Myocyte (in vitro differentiated cells): Measurements from ENCODE around the gene TXNRD1. TPM values are rescaled to one million over a fixed set of nuclear protein-coding genes. Genes with fewer than 3 reads are reported as not detected.
"Not testable (repeated sequence)": the region's sequence is repeated elsewhere in the genome, so short reads cannot be mapped to it uniquely, and the experiment has no call there.

Experiments
- DNase-seq: peaks from one replicate; pipeline ENCODE4 v3.0.0-alpha.2; 2012; ENCODE audit warnings: low read depth
- total RNA-seq: library from RNA; depleted of rRNA; stranded (reverse); fragments of >200 nt; gene quantifications from 2 replicates; pipeline ENCODE4 v1.2.3, GENCODE V29; 2014

The TXNRD1 gene
- total RNA-seq, 1 donor from 2014 or later = 185 TPM

DNA sequence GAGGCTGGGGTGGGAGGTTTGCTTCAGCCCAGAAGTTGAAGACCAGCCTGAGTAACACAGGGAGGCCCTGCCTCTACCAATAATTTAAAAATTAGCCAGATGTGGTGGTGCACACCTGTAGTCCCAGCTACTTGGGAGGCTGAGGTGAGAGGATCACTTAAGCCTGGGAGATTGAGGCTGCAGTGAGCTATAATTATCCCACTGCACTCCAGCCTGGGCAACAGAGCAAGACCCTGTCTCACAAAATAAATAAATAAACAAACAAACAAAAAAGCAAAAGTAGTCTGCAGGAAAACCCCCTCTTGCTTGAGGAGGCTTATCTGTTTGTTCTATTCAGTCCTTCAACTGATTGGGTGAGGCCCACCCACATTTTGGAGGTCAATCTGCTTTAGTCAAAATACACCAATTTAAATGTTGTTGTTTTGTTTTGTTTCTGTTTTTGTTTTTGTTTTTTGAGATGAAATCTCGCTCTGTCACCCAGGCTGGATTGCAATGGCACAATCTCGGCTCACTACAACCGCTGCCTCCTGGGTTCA, 24.9 kb upstream of the TXNRD1 start:
- DNase-seq = no peak

GRCh38 chr12:104197264-104197663, 18.3 kb upstream of the TXNRD1 start:
- no peak for DNase-seq

DNA sequence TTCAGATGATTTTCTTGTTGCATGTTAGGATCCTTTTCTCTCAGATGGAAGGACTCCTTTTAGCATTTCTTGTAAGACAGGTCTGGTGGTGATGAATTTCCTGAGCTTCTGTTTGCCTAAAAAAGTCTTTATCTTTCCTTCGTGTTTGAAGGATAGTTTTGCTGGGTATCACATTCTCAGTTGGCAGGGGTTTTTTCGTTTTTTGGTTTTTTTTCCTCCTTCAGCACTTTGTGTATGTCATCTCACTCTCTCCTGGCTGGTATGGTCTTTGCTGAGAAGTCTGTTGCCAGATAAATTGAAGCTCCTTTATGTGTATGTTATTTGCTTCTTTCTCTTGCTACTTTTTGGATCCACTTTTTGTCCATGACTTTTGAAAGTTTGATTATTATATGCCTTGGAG, 15.6 kb upstream of the TXNRD1 start:
- no peak for DNase-seq

DNA sequence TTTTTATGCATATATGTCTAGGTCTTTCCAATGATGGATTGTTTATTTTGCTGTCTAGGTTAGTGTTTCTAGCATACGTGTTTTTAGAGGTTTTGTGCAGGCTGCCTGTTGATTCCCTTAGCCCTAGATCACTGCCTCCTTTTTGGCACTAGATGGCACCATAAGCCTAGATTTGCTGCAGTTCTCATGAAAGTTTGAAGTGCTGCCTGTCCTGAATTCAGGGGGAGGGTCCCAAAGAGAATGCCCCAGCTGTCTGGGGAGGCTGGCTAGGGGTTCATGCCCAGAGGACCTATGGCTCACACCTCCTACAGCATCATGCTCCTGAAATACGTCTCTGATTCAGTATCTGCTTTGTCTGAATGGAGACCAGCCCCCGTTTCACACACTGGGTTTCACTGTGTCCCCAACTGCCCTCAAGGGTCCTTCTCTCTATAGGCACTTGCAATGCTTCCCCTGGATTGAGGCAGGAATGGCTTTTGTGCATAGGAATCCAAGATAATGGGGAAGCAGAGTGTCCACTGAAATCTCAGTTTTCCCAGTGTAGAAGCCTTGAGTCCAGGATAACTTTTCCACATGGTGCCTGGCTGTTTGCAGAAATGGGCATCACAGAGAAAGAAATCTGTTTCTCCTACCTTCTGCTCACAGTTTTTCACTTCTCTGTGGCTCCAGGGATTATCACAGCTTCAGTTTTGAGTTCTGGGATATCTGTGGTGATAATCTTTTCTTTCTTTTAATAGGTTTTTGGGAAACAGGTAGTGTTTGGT, 14.2 kb upstream of the TXNRD1 start:
- peak; percentile 71 for DNase-seq

DNA sequence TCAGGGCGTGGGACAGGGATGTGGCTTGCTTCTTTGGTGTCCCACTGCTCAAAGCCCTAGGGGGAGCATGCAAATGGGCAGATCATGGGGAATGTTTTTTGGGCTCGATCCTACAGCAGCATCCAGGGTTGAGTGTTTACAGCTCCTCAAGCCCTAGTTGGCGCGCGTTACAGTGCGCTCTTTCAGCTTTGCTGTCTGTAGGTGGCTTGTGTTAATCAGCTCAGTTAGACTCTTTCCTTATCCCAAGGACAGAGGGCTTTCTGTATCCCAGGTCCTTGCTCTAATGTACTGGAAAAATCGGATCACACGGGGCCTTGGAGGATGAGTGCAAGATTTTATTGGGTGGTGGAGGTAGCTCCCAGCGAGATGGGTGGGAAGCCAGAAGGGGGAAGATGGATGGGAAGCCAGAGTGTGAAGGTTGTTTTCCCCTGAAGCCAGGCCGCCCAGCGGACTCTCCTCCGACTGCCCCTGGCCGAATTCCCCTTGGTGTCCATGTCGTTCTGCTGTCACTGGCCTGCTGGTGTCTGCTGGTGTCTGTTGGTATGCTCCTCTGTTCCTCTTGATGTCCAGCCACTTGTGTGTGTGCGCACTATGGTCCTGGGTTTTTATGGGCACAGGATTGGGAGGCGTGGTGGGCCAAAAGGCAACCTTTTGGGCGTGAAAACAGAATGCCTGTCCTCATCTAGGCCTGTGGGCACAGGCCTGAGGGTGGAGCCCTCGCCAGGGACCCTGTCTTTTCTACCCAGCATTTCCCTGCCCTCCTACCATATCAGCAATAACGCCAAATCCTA, 10.7 kb upstream of the TXNRD1 start:
- DNase-seq = no peak

DNA sequence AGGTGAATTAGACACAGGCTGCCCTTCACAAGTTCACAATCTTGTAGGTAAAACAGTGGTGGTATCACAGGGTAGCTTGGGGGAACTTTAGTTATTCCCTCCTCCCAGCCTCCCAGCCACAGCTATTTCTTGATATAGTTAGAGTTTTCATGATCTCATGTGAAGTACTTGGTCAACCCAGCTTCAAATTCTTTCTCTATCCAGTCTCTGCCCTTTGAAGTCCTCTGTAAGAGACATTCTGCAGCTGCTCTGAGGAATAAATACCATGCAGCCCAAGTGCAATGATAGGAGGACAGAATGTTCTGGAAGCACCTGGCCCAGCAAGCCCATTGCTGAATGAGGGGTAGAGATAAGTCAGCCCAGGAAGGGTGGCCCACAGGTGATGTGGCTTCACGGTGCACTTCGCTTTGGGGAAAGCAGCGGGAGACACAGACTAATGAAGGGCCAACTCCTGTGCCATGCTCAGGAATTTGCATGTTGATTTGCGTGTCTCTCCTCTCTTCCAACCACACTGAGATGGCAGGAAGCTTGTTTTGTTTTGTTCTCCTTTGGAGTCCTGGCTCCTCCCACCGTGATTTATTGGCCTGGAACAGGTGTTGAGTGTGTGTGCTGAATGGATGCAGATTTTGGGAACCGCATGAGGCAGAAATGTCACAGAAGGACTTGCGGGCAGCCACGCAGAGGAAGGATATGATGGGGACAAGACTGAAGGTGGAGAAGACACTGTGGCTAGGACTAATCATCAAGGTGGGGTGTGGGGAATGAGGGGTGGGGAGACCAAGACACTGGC, 8.0 kb upstream of the TXNRD1 start:
- peak; percentile 63 for DNase-seq

DNA sequence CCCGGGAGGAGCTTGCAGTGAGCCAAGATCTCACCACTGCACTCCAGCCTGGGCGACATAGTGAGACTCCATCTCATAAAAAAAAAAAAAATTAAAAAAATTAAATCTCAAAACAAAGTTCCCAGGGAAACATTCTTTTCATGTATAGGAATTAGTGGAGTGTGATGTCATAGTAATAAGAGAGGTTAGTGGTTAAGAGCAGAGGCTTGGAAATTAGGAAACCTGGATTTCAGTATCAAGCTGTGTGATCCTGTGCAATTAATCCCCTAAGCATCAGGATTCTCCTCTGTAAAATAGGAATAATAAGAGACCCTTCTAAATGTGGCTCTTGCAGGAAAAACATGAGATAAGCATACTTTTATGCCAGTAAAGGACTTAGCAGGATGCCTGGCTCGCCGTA, 3.1 kb upstream of the TXNRD1 start:
- DNase-seq = no peak

- peak; percentile 60 for DNase-seq
These were observed 1.6 kb upstream of the TXNRD1 start for GRCh38 chr12:104213952-104214351.

DNA sequence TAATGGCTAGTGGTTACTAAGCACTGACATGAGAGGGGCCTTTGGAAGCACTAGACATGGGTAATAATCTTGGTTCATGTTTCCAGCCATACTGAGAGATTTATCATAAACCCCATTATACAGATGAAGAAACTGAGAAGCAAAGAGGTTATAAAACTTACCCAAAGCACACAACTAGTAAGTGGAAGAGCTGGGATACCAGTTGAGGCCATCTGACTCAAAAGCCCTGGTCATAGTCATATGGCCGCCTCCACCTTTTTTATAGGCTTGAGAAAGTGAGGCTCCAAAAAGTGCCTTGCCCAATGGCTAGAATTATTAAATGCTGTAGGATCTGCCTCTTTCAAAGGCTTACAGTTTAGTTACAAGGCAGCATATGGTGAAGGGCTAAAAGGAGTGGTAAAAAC, 944 bp downstream of the TXNRD1 start:
- DNase-seq = no peak

GRCh38 chr12:104218506-104218905, 2.9 kb downstream of the TXNRD1 start:
- DNase-seq = not testable (repeated sequence)

DNA sequence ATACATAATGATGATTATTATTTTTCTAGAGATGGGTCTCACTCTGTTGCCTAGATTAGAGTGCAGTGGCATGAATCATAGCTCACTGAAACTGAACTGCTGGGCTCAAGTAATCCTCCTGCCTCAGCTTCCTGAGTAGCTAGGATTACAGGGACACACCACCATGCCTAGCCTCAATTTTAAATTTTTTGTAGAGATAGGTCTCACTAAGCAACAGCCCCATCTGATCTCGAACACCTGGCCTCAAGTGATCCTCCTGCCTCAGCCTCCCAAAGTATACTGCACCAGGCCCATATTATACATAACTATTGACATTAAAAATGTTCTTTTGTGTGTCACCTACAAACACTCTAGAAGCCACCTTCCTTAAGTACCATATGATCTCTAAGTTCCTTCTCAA, 3.4 kb downstream of the TXNRD1 start:
- DNase-seq = no peak

DNA sequence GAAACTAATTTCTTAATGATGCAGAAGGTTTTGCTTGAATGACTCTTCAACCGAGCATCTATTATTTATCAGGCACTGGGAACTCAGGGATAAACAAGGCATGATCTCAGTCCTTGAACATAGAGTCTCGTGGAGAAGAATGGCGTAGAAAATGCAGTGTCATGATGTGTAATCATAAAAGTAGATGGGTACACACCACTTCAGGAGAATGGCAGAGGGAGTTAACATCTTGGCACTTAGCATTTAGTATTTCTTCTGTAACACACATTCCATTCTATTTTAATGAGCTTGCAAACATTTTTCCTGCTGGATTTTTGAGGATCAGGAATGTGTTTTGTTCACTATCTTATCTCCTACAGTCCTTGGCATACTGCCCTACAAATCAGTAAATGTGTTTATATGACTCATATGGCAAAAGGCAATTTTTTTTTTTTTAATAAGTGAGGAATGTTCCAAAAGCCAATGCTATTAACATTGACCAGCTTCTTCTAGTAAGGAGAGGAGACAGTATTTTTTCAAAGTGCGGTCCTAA, 3.8 kb downstream of the TXNRD1 start:
- peak; percentile 74 for DNase-seq

- DNase-seq = peak; percentile 71
These were observed 4.4 kb downstream of the TXNRD1 start for GRCh38 chr12:104219908-104220404.

GRCh38 chr12:104220931-104221330, 5.4 kb downstream of the TXNRD1 start:
- no peak for DNase-seq

DNA sequence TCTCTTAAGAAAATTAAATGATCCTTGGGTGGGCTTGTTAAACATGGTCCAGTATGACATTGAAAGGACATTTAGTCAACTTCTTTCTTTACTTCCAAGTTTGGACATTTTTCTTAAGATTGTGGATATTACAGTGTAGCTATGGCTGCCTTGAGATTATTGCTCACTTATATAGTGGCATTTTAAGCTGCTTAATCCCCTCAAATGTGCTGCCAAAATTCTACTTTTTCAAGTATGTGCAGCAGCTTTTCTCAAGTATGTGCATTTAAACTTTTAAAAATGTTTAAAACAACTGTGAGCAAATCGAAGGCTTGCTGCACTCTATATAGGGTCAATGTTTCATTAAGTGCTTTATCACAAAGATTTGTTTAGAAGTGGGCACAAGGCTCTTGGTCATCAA, 7.4 kb downstream of the TXNRD1 start:
- DNase-seq = no peak

GRCh38 chr12:104223712-104224111, 8.1 kb downstream of the TXNRD1 start:
- DNase-seq = no peak

DNA sequence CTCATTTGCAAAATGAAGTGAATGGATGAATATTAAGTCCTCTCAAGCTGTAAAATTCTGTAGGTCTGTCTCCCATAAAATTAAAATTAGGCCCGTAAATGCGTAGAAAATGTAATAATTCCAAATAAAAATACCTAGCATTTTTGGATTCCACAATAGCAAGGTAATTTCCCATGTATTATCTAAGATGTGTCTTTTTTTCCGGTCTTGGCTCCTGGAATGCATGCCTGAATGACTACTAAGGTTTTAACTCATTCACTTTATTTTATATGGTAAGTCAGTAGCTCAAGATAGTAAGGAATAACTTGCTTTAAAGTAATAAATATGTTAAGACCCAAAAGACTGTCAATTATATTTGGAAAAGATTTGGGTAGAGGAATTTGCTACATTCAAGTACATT, 11.1 kb downstream of the TXNRD1 start:
- no peak for DNase-seq

DNA sequence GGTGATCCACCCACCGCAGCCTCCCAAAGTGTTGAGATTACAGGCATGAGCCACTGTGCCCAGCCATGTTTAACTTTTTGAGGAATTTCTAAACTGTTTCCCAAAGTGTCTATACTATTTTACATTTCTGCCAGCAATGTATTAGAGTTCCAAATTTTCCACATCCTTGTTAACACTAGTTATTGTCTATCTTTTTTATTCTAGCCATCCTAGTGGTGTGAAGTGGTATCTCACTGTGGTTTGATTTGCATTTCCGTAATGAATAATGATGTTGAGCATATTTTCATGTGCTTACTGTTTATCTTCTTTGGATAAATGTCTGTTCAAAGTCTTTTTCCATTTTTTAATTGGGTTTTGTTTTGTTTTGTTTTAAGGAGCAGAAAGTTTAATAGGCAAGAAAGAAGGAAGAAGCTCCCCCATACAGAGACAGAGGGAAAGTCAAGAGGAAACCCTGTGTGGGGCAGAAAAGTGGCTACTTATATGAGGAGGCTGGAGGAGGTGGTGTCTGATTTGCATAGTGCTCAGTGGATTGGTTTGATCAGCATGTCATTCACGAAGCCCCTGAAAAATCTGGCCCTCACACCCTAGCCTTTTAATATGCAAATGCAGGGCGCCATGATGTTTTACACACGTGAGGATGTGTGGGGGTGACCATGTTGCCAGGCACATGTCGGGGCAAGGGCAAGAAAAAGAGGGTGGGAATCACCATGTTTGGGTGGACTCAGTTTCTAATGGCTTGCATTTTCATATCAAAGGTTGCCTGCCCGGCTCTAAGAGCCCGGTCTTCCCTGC, 14.9 kb downstream of the TXNRD1 start:
- no peak for DNase-seq

DNA sequence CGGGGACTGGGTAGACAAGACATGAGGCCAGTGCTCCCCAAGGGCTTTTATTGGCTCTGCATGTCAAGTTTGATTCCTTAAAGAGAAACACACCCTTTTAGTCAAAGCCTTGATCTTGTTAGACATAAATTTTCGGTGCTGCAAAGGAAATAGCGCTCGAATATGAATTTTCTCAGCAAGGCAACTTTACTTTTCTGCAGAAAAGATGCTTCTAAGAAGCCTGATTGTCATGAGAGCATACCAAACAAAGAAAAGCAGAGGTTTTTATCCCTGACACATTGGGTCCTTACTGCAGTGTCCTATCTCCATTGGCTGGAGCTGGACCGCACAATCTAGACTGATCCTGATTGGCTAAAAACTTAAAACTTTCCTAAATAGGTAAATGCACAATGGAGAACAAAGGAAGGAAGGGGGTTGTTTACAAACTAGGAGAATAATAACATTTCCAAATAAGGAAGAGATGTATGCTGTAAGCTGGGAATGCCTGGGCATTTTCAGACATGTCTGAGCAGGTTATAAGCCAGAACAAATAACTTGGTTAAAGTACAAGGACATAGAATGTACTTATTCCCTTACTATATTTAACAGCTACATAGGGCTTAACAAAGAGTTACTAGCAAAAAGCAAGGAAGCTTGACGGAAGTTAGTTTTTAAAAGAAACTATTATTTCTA, 17.2 kb downstream of the TXNRD1 start:
- no peak for DNase-seq
